Measurements from ENCODE around the gene CD93.

DNA sequence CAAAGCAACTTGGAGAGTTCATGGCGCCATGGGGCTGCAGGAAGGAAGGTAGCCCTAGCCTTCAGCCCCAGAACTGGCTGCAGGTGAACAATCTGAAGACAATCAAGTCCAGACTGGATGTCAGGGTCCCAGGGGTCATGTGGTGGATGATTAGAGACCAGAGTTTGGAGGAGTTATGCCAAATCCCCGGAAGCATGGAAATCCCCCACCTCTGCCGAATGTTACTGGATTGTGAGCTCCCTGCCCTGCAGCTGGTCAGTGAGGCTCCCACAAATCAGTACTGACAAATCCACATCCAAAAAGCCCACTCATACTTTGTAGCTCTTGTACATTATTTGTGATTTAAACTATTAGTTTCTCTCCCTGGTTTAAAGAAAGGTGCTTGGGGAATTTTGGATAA, 21.3 kb upstream of the CD93 start:
- TF ChIP-seq POLR2AphosphoS5 (IDR thresholded peaks at IDR 0.05; ENCODE audit: low read depth, low read length), result no peak
- TF ChIP-seq TAF1 (IDR thresholded peaks at IDR 0.05; ENCODE audit: borderline replicate concordance, insufficient read depth, low read length), result no peak
- TF ChIP-seq, protein P1, sequence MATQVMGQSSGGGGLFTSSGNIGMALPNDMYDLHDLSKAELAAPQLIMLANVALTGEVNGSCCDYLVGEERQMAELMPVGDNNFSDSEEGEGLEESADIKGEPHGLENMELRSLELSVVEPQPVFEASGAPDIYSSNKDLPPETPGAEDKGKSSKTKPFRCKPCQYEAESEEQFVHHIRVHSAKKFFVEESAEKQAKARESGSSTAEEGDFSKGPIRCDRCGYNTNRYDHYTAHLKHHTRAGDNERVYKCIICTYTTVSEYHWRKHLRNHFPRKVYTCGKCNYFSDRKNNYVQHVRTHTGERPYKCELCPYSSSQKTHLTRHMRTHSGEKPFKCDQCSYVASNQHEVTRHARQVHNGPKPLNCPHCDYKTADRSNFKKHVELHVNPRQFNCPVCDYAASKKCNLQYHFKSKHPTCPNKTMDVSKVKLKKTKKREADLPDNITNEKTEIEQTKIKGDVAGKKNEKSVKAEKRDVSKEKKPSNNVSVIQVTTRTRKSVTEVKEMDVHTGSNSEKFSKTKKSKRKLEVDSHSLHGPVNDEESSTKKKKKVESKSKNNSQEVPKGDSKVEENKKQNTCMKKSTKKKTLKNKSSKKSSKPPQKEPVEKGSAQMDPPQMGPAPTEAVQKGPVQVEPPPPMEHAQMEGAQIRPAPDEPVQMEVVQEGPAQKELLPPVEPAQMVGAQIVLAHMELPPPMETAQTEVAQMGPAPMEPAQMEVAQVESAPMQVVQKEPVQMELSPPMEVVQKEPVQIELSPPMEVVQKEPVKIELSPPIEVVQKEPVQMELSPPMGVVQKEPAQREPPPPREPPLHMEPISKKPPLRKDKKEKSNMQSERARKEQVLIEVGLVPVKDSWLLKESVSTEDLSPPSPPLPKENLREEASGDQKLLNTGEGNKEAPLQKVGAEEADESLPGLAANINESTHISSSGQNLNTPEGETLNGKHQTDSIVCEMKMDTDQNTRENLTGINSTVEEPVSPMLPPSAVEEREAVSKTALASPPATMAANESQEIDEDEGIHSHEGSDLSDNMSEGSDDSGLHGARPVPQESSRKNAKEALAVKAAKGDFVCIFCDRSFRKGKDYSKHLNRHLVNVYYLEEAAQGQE (IDR thresholded peaks at IDR 0.05; ENCODE audit: insufficient read depth in 1 of 2, low read depth in 2 of 2, low read length in 2 of 2), result no peak
- TF ChIP-seq SIN3A (IDR thresholded peaks at IDR 0.05; ENCODE audit: borderline replicate concordance, insufficient read depth, low read length), result no peak
- TF ChIP-seq FOXP2 (optimal IDR thresholded peaks at IDR 0.05; ENCODE audit: borderline replicate concordance, extremely low read depth, extremely low read length, insufficient read depth), result no peak
